C4-2B (cell line): ENCODE data around the gene CSTPP1.
"Not testable (repeated sequence)": the region's sequence is repeated elsewhere in the genome, so short reads cannot be mapped to it uniquely, and the experiment has no call there.

Experiments
- H3K27ac ChIP-seq: fragments of 450-650 bp; 2 replicates; pipeline ENCODE4 v1.5.1; 2017
- CTCF ChIP-seq: fragments of 450-650 bp; conservative IDR thresholded peaks from 2 replicates; pipeline ENCODE4 v1.5.1; 2017; ENCODE audit warnings: mild to moderate bottlenecking
- ZFX ChIP-seq: fragments of 450-650 bp; IDR thresholded peaks from 2 replicates; pipeline ENCODE4 v1.6.1; 2017

The CSTPP1 gene

GRCh38 chr11:46983598-46983997, 47.0 kb downstream of the CSTPP1 start:
- H3K27ac ChIP-seq = no peak overlapping the region
- TF ChIP-seq CTCF (no peak), ZFX (no peak)

- no peak overlapping the region for H3K27ac ChIP-seq
- no peak for TF ChIP-seq ZFX
- TF ChIP-seq CTCF = no peak
Measured at GRCh38 chr11:46984548-46984947, 48.0 kb downstream of the CSTPP1 start.

GRCh38 chr11:46984987-46985386, 48.4 kb downstream of the CSTPP1 start:
- H3K27ac ChIP-seq = no peak overlapping the region
- TF ChIP-seq CTCF = no peak
- TF ChIP-seq ZFX = no peak

GRCh38 chr11:46987183-46987582, 50.6 kb downstream of the CSTPP1 start:
- no peak overlapping the region for H3K27ac ChIP-seq
- TF ChIP-seq ZFX (no peak), CTCF (no peak)

GRCh38 chr11:46989810-46990487, 53.4 kb downstream of the CSTPP1 start:
- not testable (repeated sequence) for H3K27ac ChIP-seq

GRCh38 chr11:46991391-46991790, 54.8 kb downstream of the CSTPP1 start:
- no peak for TF ChIP-seq CTCF
- no peak for TF ChIP-seq ZFX
- no peak overlapping the region for H3K27ac ChIP-seq

- not testable (repeated sequence) for H3K27ac ChIP-seq
Measured at GRCh38 chr11:46992386-46992785, 55.8 kb downstream of the CSTPP1 start.

GRCh38 chr11:46997796-46998195, 61.2 kb downstream of the CSTPP1 start:
- not testable (repeated sequence) for H3K27ac ChIP-seq

GRCh38 chr11:46999217-46999616, 62.7 kb downstream of the CSTPP1 start:
- TF ChIP-seq ZFX (no peak), CTCF (no peak)
- no peak overlapping the region for H3K27ac ChIP-seq
